ENCODE measurements around the gene BCAR3.
A peak's percentile ranks its signal among the peaks of the same experiment; 100 is the strongest.
"Not testable (repeated sequence)": the region's sequence is repeated elsewhere in the genome, so short reads cannot be mapped to it uniquely, and the experiment has no call there.

Gene BCAR3

GRCh38 chr1:93705892-93706500 lies 24.4 kb upstream of the BCAR3 start:
- DNase-seq: no peak

DNA sequence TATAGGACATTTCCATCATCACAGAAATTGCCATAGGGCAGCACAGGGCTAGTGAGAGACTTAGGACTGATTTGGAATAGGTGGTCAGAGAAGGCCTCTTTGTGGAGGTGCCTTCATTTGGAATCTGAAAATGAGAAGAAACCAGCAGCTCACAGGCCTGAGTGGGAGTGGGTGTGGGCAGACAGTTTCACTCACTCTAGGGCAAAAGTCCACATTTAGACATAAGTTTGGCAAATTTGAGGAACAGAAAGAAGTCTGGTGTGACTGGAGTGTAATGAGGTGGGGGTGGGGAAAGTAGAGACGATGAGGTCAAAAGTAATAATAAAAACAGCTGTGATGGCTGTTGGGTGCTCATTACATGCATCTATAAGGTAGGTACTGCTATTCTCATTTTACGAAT lies 22.4 kb upstream of the BCAR3 start:
- DNase-seq: no peak

DNA sequence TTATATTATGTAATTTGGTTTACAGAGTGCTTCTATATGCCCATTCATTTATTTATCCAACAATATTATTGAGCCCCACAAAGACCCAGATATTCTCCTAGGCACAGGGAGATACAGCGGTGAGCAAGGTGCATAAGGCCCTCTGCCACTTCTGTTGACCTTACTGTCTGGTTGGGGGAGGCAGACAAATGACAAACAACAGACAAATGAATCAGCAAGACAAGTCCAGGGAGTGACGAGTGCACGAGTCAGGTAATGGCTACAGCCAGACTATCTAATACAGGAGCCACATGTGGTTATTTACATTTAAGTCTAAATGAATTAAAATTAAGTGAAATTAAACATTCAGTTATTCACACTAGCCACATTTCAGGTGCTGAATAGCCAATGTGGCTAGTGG lies 22.0 kb upstream of the BCAR3 start:
- DNase-seq: no peak

DNA sequence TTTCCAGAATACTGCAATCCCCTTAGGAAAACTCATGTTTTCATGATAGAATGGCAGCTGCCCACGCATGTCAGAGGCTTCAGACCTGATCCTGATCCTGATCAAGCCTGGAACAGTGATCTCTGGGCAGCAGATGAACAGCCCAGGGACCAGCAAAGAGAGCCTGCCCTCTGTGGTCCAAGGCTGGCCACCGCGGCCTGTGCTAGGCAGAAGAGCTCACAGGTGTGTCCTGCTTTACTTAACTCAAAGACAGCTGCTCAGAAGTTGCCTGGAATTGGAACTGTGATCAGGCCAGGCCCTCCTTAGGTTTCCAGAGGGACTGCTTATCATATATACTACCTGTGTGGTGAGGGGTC lies 21.2 kb upstream of the BCAR3 start:
- DNase-seq: no peak

GRCh38 chr1:93702111-93702827 lies 20.6 kb upstream of the BCAR3 start:
- no peak for DNase-seq

DNA sequence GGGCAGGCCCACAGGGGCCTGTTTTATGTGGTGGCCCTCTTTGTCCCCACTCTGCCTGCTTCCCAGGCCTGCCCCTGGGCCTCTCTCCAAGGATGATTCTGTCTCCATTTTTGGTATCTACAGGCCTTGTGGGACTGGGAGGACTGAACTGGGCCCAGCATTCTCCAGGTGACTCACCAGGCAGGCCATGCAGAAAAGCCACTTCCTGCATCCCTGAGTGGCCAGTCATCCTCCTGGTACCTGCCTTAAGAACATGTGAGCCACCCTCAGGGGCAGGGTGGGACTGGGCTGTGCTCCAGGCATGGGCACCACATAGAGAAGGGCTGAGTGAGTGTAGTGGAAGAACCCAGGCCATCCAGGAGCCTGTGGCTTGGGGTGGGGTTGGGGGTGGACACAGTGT lies 20.0 kb upstream of the BCAR3 start:
- DNase-seq: no peak

DNA sequence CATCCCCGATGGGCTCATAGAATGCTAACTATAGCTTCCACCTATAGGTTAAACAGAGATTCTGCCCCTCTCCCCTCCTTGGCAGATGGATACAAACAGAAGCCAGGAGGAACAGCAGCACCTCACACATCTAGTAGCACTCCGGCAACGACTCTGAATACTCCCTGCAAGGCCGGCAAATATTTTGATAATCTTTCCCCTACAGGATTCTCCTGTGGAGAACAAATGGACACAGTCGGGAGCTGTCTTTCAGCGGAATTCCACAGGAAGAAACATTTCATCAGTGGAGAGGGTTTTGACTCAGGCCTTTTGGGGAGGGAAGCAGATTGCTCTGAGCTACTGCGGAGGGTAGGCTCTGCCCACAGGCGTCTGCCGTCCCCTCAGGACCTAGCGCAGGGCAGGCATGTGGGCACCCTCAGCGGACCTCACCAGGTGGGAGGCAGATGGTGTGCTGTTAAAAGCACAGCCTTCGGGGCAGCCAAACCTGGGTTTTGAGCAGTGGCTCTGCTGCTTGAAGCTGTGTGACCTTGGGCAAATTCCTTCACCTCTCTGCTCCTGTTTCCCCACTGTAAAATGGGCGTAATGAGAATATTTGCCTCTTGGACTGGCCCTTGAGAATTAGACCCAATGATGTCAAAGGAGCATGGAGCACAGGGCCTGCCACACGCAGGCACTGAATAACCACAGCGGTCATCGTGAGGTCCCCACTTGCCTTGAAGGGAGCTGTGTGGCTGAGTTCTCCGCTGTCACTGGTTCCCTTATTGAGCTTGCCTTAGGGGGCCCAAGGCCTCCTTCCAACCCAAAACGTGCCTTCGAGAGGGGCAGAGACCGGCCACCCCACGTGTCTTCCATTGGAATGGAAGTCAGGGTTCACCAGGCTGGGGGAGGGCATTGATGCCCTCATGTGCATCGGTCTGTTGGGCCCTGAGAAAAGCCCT lies 19.2 kb upstream of the BCAR3 start:
- DNase-seq: no peak

DNA sequence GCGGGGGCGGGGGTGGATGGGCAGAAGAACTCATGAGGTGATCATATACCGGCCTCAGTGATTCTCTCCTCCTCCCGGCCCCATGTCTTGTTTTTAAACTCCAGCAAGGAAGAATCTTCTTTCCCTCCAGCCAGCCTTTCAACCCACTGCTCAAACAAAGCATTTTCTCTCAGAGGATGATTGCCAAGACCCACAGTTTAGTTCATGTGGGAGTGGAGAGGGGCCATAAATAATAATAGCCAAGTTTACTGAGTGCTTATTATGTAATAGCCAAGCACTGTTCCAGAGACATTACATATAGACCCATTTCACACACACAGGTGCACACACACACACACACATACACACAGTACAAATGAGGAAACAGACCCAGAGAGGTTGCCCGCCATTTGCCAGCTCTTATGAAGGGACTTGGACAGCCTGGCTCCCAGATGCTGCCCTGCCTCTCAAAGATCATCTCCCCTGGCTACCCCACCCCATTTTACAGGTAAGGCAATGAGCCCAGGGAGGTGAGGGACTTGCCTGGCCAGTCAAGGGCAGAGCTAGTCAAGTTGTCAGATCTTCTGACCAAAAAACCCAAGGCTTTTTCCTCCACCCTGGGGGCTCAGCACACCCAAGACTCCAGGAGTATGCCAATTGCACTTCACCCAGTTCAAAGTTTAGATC lies 18.0 kb upstream of the BCAR3 start:
- DNase-seq: no peak

- DNase-seq: no peak
These were observed 17.4 kb upstream of the BCAR3 start for GRCh38 chr1:93699049-93699384.

- no peak for DNase-seq
These were observed 16.9 kb upstream of the BCAR3 start for GRCh38 chr1:93698329-93699048.

GRCh38 chr1:93697566-93697965 lies 15.9 kb upstream of the BCAR3 start:
- DNase-seq: not testable (repeated sequence)

DNA sequence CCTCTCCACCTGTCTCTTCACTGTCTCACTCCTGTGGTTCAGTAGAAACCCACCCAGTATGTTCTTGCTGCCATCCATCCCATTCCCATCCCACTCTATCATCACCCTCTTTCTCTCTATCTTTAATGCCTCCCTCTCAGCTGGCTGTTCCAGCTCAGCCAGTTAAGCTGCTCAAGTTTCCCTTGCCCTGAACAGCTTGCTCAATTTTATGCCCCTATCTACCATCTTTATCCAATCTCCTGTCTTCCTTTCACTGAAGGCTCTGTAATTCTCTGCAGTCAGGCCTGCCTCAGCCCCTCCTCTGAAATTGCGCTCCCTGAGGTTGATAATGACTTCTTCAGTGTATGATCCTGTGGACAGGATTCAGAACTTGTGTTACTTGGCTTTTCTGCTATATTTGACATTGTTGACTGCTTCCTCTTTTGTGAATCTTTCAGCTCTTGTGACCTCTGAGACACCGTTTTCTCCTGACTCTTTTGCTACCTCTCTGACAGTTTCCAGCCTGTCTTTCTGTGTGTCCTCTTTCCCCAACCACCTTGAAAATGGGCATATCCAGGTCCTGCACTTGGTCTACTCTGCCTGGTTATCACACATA lies 13.9 kb upstream of the BCAR3 start:
- DNase-seq: no peak

DNA sequence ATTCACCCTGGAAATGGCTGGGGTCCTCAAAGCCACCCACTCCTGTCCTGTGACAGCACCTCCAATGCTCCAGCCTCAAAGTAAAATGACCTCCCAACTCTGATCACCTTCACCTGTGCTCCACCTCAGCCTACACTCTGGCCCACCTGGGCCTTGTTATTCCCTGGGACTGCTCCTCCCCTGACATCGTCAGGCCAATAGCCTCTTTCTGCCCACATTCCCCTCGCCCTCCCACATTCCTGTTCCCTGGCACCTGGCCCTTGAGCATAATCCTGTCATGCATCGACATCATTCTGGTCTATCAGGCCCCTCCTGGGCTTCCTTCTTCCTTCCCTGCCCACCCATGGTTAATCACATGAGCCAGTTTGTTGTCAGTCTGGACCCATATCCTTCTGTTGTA lies 13.2 kb upstream of the BCAR3 start:
- DNase-seq: no peak

DNA sequence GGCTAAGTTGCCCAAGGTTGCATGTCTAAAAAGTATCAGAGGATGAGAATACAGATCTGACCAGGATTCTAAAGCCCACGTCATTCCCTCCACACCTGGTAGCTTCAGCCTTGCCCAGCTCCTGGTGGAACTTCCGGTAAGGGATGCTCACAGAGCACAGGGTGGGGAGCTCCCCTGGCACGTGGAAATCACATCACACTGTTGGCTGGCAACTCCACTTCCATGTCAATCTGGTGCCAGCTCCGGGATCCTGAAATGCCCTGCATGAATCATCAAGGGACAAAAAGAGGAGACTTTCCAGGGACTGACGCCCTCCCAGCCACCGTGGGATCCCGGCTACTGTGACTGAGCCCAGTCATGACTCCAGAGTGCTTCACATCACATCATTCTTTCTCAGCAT lies 12.4 kb upstream of the BCAR3 start:
- DNase-seq: no peak

DNA sequence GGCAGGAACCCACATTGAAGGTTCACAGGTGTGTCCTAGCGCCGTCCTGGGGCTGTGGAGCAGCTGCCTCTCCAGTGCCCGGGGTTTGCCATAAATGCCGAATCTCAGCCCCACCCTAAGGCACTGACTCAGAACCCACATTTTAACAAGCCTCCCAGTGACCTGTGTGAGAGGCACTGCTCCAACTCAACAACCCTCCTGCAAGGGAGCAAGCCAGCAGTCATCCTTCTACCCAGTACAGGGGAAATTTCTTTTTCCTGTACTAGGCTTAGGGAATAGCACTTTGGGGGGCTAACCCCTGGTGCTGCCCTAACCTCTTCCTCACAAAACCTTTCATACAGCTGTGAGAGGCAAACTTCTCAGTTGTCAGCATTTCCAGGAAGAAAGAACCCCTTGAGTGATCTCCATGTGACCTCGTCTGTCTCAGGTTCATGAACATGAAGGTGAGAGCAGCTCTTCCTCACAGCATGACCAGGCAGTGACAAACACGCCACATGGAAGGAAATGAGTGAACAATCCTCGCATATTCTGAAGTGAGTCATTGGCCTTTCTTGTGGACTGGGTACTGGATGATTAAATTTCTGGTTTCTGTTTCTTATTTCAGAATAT lies 11.4 kb upstream of the BCAR3 start:
- peak; percentile 28 for DNase-seq

DNA sequence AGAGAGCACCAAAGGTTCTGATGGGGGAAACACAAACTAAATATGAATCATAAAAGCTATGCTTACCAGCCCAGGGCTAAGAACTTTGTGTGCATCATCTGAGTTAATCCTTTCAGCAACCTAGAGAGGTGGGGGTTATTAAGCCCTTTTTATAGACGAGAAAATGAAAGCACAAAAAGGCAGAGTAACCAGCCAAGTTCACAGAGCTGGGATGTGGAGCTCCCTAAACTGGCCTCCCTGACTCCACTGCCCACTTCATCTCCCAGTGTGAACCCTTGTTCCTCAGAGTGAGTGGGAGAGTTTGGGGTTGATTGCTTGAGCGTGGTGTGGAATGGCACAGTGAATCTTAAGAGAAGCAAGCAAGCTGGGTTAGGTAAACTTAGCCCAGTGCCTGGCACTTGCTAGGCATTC lies 10.8 kb upstream of the BCAR3 start:
- no peak for DNase-seq

- no peak for DNase-seq
These were observed 10.4 kb upstream of the BCAR3 start for GRCh38 chr1:93692026-93692425.

DNA sequence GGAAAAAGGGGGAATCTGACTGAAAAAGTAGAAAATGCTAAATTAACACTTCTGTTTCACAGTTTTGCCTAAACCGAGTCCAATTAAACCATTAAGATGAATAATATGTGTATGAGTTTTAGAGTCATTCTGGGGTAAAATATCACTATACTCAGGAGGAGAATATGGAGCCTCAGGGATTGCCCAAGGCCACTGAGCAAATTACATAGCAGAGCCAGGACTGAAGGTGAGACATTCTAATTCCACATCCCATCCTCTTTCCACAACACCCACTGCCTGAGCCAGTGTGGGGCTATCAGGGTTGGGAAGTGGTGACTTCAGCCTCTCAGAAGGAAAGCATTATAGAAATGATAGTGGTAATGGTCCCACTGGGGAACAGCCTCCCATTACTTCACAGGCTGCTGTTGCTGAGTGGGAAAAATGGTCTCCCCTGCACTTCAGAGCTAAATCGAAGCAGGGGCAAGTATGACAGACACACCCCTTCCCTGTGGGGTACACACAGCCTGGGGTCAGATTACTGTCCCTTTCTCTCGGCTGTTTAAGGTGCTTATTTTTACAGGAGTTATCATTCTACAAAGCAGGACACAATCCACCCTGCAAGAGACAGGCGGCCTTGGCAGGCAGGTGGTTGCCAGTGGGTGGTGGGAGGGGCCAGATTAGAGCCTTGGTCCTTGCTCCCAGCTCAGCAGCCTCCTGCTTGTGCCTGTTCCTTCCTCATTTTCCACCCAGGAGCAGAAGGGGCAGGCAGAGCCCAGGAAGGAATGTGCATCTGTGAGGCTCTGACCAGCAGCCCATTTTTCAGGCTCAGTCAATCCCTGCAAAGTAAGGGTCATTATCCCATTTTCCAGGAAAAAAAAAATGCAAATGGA lies 9.5 kb upstream of the BCAR3 start:
- no peak for DNase-seq

- DNase-seq: no peak
These were observed 8.7 kb upstream of the BCAR3 start for GRCh38 chr1:93690341-93690740.

DNA sequence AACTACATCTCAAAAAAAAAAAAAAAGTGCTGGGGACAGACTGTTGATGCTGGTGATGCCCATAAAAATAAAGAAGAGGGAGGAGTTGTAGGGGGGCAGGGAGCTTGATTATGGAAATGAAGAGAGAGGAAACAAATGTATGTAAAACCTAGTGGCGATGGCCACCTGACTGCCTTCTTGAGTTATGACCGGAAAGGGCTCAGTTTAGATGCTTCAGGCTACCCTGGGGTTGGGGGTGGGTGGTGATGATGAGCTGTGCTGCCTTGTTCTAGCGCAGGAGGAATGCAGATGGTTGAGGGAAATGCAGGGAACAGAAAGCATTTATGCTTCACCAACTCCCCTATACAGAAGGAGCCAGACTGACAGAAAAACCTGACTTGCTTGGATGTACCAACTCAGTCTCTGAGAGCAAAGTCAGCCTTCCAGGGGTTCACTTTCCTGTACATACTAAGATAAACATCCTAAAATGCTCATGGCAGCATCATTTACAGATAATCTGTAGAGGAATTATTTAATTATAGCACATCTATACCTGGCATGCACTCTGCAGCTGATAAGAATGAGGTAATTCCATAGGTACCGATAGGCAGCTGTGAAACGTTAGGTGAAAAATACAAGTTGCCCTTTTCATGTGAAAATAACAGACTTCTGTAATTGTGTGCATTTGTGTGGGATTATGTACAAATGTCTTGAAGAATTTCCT lies 8.0 kb upstream of the BCAR3 start:
- no peak for DNase-seq

Data from stimulated activated CD4-positive, alpha-beta T cell treated with anti-CD3 and anti-CD28 coated beads, Interleukin-4, amount 100 ng/mL, for 1 hour (primary cell).